OCI-LY3 (cell line): Measurements from ENCODE around the gene SLC12A8.

Experiments used
- EZH2phosphoT487 ChIP-seq: fragments of 200-600 bp; shearing (Covaris generic); IDR thresholded peaks from 2 replicates; pipeline ENCODE4 v1.6.1; 2018; ENCODE audit warnings: antibody characterized with exemption, mixed run types, low read depth
- TF ChIP-seq, protein P1 (sequence below): fragments of 200-600, 300-600 bp; sonication (generic); IDR thresholded peaks from 2 replicates; pipeline ENCODE4 v1.5.1; 2014; ENCODE audit warnings: antibody characterized with exemption, low read length, low read depth

DNA sequence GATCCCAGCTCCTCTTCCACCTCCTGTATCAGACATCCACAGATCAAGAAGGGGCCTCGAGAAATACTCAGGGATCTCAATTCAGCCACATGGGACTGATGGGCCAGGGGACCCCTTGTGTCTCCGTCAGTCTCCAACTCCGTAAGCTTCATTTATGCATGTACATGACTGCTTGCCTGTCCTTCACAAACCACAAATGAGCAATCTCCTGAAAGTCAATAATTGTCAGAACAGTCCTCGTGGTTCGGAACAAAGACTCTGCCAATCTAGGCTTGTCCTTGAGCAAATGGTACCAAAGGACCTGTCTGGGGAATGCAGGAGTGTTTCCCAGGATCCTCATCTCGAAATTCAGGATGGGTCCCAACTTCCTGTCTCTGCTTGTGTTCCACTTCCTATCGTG, 20.8 kb downstream of the SLC12A8 start:
- TF ChIP-seq, protein P1, sequence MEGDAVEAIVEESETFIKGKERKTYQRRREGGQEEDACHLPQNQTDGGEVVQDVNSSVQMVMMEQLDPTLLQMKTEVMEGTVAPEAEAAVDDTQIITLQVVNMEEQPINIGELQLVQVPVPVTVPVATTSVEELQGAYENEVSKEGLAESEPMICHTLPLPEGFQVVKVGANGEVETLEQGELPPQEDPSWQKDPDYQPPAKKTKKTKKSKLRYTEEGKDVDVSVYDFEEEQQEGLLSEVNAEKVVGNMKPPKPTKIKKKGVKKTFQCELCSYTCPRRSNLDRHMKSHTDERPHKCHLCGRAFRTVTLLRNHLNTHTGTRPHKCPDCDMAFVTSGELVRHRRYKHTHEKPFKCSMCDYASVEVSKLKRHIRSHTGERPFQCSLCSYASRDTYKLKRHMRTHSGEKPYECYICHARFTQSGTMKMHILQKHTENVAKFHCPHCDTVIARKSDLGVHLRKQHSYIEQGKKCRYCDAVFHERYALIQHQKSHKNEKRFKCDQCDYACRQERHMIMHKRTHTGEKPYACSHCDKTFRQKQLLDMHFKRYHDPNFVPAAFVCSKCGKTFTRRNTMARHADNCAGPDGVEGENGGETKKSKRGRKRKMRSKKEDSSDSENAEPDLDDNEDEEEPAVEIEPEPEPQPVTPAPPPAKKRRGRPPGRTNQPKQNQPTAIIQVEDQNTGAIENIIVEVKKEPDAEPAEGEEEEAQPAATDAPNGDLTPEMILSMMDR, result no peak
- no peak for TF ChIP-seq EZH2phosphoT487
